Stimulated activated CD4-positive, alpha-beta T cell treated with anti-CD3 and anti-CD28 coated beads, TNF-alpha, amount 100 ng/mL, for 24 hours (primary cell): ENCODE results near the gene NRF1.
"Not testable (repeated sequence)": the region's sequence is repeated elsewhere in the genome, so short reads cannot be mapped to it uniquely, and the experiment has no call there.

ENCODE experiments used
- DNase-seq, 3 experiments: peaks; one replicate each; pipeline ENCODE4 v3.0.0-alpha.2; 2020; ENCODE audit warnings: low read depth in 3 of 3

The NRF1 gene

DNA sequence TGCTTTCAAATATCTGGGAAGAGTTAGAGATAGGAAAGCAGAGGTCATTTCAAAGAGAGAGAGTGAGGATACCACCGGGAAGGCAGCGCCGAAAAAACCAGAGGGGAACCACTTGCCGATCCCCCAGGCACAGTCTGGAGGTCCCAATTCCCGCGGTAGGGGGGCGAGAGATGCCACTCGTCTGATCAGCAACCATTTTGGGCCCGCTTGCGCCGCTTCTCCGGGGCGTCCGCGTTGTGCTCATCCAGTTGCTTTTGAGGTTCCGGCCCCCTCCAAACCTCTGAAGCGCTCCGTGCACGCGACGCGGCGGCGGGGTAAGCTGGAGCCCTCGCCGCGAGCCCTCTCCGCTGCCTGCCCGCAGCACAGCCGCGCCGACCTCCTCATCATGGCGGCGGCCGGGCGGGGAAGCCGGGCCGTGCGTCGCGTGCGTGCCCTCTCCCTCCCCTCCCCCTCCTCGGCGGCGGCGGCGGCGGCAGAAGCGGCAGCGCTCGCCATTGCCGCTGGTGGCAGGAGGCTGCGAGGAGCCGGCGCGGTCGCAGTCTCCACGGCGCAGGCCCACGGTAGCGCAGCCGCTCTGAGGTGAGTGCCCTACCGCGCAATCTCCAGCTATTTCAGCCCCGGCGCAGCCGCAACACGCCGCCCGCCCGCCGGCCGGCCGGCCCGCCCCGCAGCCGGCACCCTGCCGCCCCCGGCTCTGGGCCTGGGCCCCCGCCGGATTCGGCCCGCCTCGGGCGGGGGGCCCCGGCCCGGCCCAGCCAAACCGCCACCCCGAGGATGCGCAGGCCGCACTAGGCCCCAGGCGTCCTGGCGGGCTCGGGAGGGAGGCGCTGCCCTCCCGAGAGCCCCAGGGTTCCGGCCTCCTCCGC lies at the start of gene NRF1:
Gene NRF1 (plus strand): TSS at position 475 of the 866 bp plus-strand sequence. CDS start 45,632 bp downstream, outside the sequence.
- peak; percentile 85 to 89 (median 89) for DNase-seq

DNA sequence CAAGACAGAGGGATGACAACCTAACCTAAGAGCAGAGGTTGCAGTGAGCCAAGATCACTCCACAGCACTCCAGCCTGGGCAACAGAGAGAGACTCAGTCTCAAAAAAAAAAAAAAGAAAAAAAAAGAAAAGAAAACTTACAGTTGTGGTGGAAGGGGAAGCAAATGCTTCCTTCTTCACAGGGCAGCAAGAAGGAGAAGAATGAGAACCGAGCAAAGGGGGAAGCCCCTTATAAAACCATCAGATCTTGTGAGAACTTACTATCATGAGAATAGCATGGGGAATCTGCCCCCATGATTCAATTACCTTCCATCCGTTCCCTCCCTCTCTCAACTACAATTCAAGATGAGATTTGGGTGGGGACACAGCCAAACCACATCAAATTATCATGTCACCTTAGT lies 45.2 kb upstream of the NRF1 start:
- not testable (repeated sequence) for DNase-seq

DNA sequence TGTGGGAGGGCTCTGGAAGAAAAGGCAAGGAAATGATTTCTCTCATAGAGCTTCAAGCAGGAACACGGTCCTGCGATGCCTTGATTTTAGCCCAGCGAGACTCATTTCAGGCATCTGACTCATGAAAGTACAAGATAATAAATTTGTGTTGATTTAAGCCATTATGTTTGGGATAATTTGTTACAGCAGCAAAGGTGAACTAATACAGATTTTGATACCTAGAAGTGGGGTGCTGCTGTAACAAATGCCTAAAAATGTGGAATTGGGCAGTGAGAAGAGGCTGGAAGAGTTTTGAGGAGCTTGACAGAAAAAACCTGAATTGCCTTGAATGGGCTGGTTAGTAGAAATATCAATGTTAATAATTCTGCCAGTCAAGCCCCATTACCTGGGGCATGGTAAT lies 44.1 kb upstream of the NRF1 start:
- no peak for DNase-seq

DNA sequence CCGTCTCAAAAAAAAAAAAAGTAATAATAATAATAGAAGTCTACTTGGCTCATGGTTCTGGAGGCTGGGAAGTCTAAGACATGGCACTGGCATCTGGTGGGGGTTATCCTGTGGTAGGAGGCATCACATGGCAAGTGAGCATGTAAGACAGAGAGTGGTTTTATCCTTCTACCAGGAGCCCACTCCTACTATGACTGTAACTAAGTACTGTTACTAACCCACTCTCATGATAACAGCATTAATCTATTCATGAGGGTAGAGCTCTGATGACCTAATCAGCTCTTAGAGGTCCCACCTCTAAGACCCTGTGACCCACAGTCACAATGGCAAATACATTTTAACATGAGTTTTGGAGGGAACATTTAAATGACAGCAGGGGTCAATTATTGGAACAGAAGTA lies 43.3 kb upstream of the NRF1 start:
- DNase-seq = no peak

DNA sequence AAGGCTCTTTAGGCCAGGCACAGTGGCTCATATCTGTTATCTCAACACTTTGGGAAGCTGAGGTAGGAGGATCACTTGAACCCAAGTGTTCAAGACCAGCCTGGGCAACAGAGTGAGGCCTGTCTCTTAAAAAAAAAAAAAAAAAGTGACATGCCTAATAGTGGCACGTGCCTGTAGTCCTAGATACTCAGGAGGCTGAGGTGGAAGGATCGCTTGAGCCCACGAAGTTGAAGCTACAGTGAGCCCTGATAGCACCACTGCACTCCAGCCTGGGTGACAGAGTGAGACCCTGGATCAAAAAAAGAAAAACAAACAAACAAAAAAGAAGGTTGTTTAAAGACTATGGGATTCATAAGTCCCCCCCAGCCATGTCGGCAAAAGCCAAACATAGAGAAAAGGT lies 42.2 kb upstream of the NRF1 start:
- DNase-seq = no peak

DNA sequence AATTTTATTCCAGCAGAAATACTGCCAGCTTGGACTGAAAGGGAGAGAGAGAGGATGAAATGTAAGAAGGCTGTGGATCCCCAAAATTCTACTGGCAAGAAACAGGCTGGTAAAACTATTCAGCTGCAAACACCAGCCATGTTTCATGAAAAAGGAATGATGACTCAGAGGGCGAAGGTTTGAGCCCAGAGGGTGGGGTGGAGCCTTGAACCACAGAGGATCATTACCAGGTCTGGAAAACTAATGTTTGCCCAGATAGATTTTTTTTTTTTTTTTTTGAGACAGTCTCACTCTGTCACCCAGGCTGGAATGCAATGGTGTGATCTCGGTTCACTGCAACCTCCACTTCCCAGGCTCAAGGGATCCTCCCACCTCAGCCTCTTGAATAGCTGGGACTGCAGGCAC lies 41.7 kb upstream of the NRF1 start:
- no peak for DNase-seq

DNA sequence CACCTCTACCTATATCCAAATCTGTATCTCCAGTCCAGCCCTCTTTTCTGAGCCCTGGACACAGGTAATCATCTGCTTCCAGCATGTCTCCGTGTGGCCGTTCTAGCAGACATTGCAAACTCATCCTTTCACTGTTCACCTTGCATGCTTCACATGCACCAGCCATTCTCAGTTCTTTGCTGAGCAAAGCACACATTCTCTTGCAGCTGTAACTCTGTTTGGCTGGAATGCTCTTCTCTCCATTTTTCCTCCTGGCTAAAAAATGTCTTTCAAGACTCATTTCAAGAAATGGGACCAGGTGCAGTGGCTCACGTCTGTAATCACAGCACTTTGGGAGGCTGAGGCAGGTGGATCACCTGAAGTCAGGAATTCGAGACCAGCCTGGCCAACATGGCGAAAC lies 40.3 kb upstream of the NRF1 start:
- DNase-seq = no peak

DNA sequence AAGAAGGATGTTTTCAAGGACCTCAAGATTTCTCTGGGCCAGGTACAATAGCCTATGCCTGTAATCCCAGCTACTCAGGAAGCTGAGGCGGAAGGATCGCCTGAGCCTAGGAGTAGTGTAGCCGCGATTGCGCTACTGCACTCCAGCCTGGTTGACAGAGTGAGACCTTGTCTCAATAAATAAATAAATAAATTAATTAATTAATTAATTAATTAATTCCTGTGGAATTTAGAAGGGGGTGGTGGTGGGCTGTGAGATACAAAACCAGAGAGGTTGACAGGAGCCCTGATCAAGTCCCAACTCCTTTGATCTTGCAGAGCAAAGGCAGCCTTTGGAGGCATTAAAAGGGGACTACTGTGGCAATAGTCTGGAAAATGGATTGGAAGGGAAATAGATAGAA lies 39.3 kb upstream of the NRF1 start:
- no peak for DNase-seq

DNA sequence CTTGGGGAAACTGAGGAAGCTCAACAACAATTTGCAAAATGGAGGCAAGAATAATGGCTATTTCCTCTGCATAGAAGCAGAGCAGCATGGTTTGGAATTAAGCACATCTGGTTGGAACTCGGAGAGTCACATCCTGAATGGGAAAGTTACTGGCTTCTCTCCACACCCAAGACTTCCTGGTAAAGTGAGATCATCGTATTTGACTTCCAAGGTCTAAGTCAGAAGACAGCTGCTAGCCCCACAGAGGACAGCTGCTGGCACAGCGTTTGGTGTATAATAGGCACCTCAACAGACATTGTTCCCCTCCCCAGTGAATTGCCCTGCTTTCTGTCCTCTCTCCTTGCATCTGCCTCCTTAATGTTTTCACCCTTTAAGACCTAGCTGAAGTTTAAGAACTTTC lies 37.0 kb upstream of the NRF1 start:
- no peak for DNase-seq

DNA sequence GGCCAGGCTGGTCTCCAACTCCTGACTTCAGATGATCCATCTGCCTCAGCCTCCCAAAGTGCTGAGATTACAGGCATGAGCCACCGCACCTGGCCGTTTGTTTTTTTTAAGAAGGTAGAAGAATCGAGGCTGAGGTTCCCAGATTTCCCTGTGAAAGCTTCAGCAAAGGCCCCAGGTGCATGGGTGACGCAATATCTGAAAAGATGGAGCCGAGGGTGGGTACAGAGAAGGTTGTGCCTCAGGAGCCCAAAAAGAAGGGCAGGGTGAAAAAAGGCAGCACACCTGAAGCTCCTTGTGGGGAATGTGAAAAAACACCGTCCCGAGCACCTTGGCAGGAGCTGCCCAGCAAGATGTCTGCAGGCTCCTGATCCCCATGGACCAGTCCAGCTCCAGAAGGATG lies 35.8 kb upstream of the NRF1 start:
- no peak for DNase-seq

DNA sequence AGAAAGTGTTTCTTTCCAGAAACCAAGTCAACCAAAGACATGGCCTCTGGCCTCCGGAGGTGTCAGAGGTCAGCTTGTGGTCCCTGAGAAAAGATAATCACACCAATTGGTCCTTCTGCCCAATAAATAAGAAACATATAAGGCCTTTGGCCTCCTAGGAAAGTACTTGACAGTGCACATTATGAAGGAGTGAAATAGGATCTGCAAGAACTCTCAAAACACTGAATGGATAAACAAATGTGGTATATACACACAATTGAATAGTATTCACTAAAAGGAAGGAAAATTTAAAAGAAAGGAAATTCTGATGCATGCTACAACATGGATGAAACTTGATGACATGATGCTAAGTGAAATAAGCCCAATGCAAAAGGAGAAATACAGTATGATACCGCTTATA lies 35.4 kb upstream of the NRF1 start:
- no peak for DNase-seq

DNA sequence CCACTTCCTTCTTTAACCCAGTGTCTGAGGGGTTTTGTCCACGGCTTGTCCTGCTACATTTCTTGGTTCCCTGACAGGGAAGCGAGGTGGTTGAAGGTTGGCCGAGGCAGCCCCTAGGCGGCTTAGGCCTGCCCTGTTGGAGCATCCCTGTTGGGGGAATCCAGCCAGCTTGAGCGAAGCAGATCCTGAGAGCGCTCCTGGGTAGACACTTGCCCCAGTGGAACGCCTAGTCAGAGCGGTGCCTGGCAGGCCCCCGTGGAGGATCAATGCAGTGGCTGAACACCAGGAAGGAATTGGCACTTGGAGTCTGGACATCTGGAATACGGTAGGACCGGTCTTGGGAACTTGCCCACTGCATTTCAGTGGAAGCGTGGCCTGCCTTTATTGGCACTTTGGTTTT lies 32.7 kb upstream of the NRF1 start:
- DNase-seq = no peak

DNA sequence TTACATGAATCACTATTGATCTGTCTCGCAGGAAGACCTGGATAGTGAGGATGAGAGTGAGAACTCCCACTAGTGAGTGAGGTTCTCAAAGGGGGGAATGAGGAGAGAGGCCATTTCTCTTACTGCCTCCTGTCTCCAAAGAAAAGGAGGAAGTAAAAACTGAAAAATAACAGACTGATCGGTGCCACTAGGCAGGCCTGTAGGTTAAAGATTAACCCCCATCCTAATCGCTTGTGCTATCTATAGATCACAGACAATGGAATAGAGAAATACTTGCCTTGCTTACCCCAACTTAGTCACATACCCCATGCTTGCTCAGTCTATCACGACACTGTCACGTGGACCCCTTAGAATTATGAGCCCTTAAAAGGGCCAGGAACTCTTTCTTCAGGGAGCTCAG lies 25.3 kb upstream of the NRF1 start:
- DNase-seq = not testable (repeated sequence)

DNA sequence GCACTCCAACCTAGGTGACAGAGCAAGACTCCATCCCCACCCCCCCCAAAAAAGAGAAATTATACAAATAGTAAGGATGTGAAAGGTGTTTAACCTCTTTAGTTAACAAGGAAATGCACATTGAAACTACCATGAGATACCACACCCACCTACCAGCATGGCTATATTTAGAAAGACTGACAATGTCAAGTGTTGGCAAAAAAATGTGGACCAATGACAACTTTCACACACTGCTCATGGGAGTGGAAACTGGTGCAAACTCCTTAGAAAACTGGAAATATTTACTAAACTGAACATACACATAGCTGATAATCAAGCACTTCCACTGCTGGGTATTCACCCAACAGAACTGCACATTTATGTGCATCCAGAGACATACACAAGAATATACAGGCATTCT lies 23.3 kb upstream of the NRF1 start:
- DNase-seq = no peak

DNA sequence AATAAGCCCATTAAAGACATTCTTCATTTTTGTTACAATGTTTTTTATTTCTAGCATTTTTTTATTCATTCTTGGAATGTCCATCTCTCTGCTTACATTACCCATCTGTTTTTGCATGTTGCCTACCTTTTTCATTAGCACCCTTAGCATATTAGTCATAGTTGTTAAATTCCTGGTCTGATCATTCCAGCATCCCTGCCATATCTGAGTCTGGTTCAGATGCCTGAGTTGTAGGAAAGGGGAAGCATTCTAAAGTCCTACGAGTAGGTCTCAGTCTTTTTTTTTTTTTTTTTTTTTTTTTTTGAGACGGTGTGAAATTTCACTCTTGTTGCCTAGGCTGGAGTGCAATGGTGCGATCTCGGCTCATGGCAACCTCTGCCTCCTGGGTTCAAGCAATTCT lies 19.7 kb upstream of the NRF1 start:
- no peak for DNase-seq

DNA sequence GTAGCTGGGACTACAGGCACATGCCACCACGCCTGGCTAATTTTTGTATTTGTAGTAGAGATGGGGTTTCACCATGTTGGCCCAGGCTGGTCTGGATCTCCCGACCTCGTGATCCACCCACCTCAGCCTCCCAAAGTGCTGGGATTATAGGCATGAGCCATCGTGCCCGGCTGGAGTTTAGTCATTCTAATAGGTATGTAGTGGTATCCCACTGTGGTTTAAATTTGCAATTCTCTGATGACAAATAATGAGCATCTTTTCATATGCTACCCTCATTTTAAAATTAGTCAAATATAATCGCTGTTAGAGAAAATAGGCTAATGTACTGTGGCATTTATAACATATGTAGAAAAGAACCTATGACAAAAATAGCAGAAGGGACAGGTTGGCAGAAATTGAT lies 15.1 kb upstream of the NRF1 start:
- DNase-seq = not testable (repeated sequence)

DNA sequence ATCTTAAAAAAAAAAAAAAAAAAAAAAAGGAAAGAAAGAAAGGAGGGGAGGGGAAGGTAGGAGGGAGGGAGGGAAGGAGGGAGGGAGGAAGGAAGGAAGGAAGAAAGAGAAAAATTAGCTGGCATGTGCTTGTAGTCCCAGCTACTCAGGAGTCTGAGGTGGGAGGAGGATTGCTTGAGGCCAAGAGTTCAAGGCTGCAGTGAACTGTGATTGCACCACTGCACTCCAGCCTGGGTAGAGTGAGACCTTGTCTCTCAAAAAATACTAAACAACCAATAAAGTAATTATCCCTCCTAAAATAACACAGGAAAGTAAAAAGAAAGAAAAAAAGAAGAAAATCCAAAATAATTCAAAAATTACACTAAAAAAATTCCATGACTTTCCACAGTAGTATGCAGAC lies 13.8 kb upstream of the NRF1 start:
- DNase-seq = no peak

DNA sequence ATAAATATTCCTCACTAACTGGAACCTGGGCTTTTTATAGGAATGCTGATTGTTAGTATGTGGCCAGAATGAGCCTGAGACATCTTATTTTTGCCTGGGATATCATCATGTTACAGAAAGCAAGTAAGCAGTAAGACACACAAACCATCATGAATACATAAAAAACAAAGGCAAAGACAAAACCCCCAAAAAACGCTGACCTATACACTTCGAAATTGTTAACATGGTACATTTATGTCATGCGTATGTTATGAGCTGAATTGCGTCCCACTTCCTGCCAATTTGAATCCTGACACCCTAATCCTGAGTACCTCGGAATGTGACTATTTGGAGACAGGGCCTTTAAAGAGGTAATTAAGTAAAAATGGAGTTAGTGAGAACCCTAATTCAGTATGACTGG lies 12.3 kb upstream of the NRF1 start:
- DNase-seq = no peak

DNA sequence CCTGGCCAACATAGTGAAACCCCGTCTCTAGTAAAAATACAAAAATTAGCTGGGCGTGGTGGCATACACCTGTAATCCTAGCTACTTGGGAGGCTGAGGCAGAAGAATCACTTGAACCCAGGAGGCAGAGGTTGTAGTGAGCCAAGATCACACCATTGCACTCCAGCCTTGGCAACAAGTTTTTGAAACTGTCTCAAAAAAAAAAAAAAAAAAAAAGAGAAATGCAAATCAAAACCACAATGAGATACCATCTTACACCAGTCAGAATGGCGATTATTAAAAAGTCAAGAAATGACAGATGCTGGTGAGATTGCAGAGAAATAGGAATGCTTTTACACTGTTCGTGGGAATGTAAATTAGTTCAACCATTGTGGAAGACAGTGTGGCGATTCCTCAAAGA lies 7.9 kb upstream of the NRF1 start:
- not testable (repeated sequence) for DNase-seq

DNA sequence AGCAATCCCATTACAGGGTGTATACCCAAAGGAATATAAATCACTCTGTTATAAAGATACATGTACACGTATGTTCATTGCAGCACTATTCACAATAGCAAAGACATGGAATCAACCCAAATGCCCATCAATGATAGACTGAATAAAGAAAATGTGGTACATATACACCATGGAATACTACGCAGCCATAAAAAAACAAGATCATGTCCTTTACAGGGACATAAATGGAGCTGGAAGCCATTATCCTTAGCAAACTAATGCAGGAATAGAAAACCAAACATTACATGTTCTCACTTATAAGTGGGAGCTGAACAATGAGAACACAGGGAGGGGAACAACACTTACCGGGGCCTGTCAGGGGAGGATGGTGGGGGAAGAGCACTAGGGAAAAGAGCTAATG lies 7.5 kb upstream of the NRF1 start:
- DNase-seq = not testable (repeated sequence)

DNA sequence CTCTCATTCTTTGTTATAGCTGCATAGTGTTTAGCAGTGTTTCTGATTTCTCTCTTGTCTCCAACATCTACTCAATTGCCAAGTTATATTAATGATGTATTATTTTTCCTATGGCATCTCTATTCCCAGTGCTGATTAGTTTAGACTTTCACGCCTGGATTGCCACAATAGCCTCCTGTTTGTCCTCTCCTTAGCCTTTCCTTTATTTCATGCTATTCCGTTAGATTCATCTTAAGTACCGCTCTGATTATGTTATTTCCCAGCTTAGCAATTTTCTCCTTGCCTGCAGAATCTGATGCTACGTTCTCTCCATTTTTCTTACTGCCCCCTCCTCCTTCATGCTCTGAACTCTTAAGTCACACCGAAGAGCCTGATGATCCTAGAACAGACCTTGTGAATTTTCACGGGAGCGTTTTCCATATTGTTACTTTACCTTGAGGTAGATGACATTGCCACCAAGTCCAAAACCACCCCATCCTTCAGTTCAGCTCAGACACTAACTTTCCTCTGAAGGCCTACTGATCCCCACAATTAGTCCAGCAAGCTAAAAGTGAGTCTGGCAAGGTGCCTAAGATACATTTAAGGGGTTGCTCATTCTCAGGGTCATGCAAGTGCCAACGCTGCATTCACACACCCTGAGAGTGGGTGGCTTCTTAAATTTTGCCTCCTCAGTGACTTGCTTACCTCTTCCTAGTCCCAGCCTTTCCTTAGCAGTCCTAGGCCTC lies 6.6 kb upstream of the NRF1 start:
- DNase-seq = no peak

DNA sequence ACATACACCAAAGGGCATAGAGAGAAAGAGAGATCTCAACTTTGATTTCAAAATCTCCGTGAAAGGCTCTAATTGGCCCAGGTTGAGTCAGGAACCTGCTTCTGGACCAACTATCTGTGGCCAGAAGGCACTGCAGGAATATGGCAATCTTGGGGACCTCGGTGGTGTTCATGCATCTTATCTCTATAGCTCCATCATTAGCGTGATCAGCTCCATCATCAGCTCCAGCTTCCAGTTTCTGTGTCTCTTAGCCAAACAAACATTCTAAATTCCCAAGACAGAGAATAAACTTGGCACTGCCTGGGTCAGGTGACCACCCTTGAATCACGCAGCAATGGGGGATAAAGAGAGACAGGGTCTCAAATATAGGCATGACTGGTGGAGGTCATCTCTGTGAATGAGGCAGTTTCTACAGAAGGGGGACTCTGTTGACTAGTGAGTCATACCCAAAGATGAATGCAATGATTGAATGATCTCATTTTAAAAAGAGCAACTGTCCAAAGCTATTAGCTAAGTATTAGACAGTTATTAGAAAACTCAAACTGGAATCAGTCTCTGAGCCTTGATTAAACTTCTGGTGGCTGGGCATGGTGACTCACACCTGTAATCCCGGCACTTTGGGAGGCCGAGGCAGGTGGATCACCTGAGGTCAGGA lies 5.4 kb upstream of the NRF1 start:
- no peak for DNase-seq

DNA sequence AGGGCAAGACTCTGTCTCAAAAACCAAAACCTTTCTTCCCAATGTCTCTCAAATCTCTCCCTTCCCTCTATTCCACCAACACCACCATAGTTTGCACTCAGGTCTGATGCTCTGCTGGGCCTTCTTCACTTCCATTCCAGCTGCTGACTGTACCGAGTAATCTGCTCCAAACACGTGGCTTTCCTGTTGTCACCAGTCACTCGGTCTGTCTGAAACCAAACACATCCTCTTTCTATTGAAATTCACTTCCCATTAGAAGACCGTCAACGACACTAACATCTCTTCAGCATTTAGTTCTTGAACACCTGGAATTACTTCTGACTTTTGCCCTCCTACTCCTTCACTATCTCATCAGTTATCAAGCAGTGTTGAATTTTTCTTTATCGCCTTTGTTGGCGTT lies 4.7 kb upstream of the NRF1 start:
- DNase-seq = no peak
